Upper lobe of right lung (tissue), 1 donor: Measurements from ENCODE around the gene CCR5AS.

Source experiments
- ATAC-seq: fragments of 200-7000 bp; cut with Tn5 transposase; one replicate; pipeline ENCODE4 v1.9.1; 2020; ENCODE audit warnings: mild to moderate bottlenecking, moderate library complexity
- DNase-seq: peaks from one replicate; pipeline ENCODE4 v3.0.0-alpha.2; 2020
- H3K27ac ChIP-seq: fragments of 200-600 bp; one replicate; pipeline ENCODE4 v1.8.0; 2022
- H3K27me3 ChIP-seq: fragments of 200-600 bp; one replicate; pipeline ENCODE4 v1.8.0; 2022; ENCODE audit warnings: mild to moderate bottlenecking
- H3K36me3 ChIP-seq: fragments of 200-600 bp; one replicate; pipeline ENCODE4 v1.8.0; 2022
- H3K4me1 ChIP-seq: fragments of 200-600 bp; one replicate; pipeline ENCODE4 v1.8.0; 2022
- H3K4me3 ChIP-seq: fragments of 200-600 bp; one replicate; pipeline ENCODE4 v1.8.0; 2022; ENCODE audit warnings: mild to moderate bottlenecking
- H3K9me3 ChIP-seq: fragments of 200-600 bp; one replicate; pipeline ENCODE4 v1.8.0; 2022
- CTCF ChIP-seq: fragments of 200-600 bp; IDR thresholded peaks from one replicate; pipeline ENCODE4 v1.8.0; 2022; ENCODE audit warnings: antibody characterized with exemption
- intact Hi-C: fragments of 100-400 bp; cut with DNase I; formaldehyde crosslinking; loops from one replicate; pipeline ENCODE4 v1.11.0; 2022
- donor health status: DM: no; HTN: yes; CAD: no; lungs with severe emphysema.

Gene CCR5AS

GRCh38 chr3:46370839-46371518 lies 35.9 kb downstream of the CCR5AS start, which contains the start of gene CCR5:
CCR5 (plus strand) TSS chr3:46370946; CDS start chr3:46372903, 1,957 bp downstream.
- TF ChIP-seq CTCF: no peak
- Histone ChIP-seq H3K36me3 (no peaks in the 10 kb centered on the region), H3K27ac (peak within 1 kb of the TSS; percentile 67), H3K27me3 (no peaks in the 10 kb centered on the region), H3K4me3 (peak within 1 kb of the TSS; percentile 39), H3K4me1 (peaks cover 31% of the 10 kb centered on the region), H3K9me3 (no peaks in the 10 kb centered on the region)
- DNase-seq (no peak), ATAC-seq (peak; percentile 13)
- intact Hi-C loops: loop anchor here (10.0 kb wide), 2 partner anchors 96 to 286 kb away; no protein-coding TSS in a partner anchor

GRCh38 chr3:46369675-46370132 lies 37.2 kb downstream of the CCR5AS start:
- Histone ChIP-seq H3K4me3 (no peak overlapping the region), H3K4me1 (peaks cover 31% of the 10 kb centered on the region), H3K36me3 (no peaks in the 10 kb centered on the region), H3K27ac (peak overlapping the region; percentile 67), H3K9me3 (no peaks in the 10 kb centered on the region), H3K27me3 (no peaks in the 10 kb centered on the region)
- DNase-seq (no peak), ATAC-seq (no peak)
- no peak for TF ChIP-seq CTCF
- intact Hi-C loops: loop anchor here (10.0 kb wide), 2 partner anchors 95 to 285 kb away; no protein-coding TSS in a partner anchor

GRCh38 chr3:46369151-46369550 lies 37.7 kb downstream of the CCR5AS start:
- H3K36me3 ChIP-seq: no peaks in the 10 kb centered on the region
- no peaks in the 10 kb centered on the region for H3K27me3 ChIP-seq
- H3K9me3 ChIP-seq: no peaks in the 10 kb centered on the region
- intact Hi-C loops: no loop called here
- no peak for DNase-seq
- peaks cover 31% of the 10 kb centered on the region for H3K4me1 ChIP-seq
- ATAC-seq: no peak
- no peak for TF ChIP-seq CTCF
- peak overlapping the region; percentile 67 for H3K27ac ChIP-seq
- H3K4me3 ChIP-seq: no peak overlapping the region

GRCh38 chr3:46368569-46368968 lies 38.3 kb downstream of the CCR5AS start:
- Histone ChIP-seq H3K27ac (no peak overlapping the region), H3K27me3 (no peaks in the 10 kb centered on the region), H3K9me3 (no peaks in the 10 kb centered on the region), H3K4me1 (peaks cover 31% of the 10 kb centered on the region), H3K36me3 (no peaks in the 10 kb centered on the region), H3K4me3 (no peak overlapping the region)
- intact Hi-C loops: no loop called here
- DNase-seq (peak; percentile 78), ATAC-seq (peak; percentile 96)
- TF ChIP-seq CTCF: peak; percentile 44

GRCh38 chr3:46367811-46368210 lies 39.1 kb downstream of the CCR5AS start:
- no peaks in the 10 kb centered on the region for H3K36me3 ChIP-seq
- no peak overlapping the region for H3K27ac ChIP-seq
- no peak for ATAC-seq
- no peaks in the 10 kb centered on the region for H3K9me3 ChIP-seq
- TF ChIP-seq CTCF: no peak
- H3K27me3 ChIP-seq: no peaks in the 10 kb centered on the region
- DNase-seq: no peak
- no peak overlapping the region for H3K4me3 ChIP-seq
- H3K4me1 ChIP-seq: peaks cover 31% of the 10 kb centered on the region
- intact Hi-C loops: no loop called here
